ENCODE data around the gene FBXO3.

GRCh38 chr11:33785609-33786008 is 11.3 kb upstream of the FBXO3 start:
- TF ChIP-seq POLR2AphosphoS5 (IDR thresholded peaks at IDR 0.05; ENCODE audit: borderline replicate concordance, low read depth, low read length) (no peak), EZH2 (IDR thresholded peaks at IDR 0.05) (no peak), FOXP2 (optimal IDR thresholded peaks at IDR 0.05; ENCODE audit: control extremely low read depth, extremely low read length, insufficient read depth) (no peak)

All from SK-N-MC (cell line).